Calu3 (cell line): ENCODE measurements around the gene ARL4D. TPM values are rescaled to one million over a fixed set of nuclear protein-coding genes. Genes with fewer than 3 reads are reported as not detected.

ENCODE experiments used
- BruUV-seq: library from RNA; stranded (reverse); fragments of 400-500 nt; replicated peaks from 2 replicates; lab custom pipeline; 2021; lab: Mats Ljungman, UMichigan
- CTCF ChIA-PET: fragments of 300-600 bp; sonication (Branson Sonifier 250); formaldehyde crosslinking; loops from one replicate; lab custom pipeline; 2022; ENCODE audit warnings: antibody characterized with exemption; lab: Charles Lee
- DNase-seq: peaks from one replicate; pipeline ENCODE4 v3.0.0; 2022
- H3K27ac Mint-ChIP-seq: one replicate; pipeline ENCODE4 v1.8.0; 2022; ENCODE audit warnings: mixed read lengths; ENCODE audit not compliant: unreplicated experiment
- H3K27me3 Mint-ChIP-seq: one replicate; pipeline ENCODE4 v1.8.0; 2022; ENCODE audit warnings: mixed read lengths; ENCODE audit not compliant: unreplicated experiment
- H3K36me3 Mint-ChIP-seq: one replicate; pipeline ENCODE4 v1.8.0; 2022; ENCODE audit warnings: mild to moderate bottlenecking, moderate library complexity, mixed read lengths; ENCODE audit not compliant: insufficient read depth, unreplicated experiment
- H3K4me1 Mint-ChIP-seq: one replicate; pipeline ENCODE4 v1.8.0; 2022; ENCODE audit warnings: mild to moderate bottlenecking, low read depth, mixed read lengths; ENCODE audit not compliant: unreplicated experiment
- H3K4me3 Mint-ChIP-seq: one replicate; pipeline ENCODE4 v1.8.0; 2022; ENCODE audit warnings: mild to moderate bottlenecking, low read depth, moderate library complexity, mixed read lengths; ENCODE audit not compliant: unreplicated experiment
- H3K9me3 Mint-ChIP-seq: one replicate; pipeline ENCODE4 v1.8.0; 2022; ENCODE audit warnings: low read depth, mixed read lengths; ENCODE audit not compliant: unreplicated experiment
- intact Hi-C: fragments of 100-400 bp; cut with micrococcal nuclease; formaldehyde crosslinking; loops from one replicate; pipeline ENCODE4 v1.10.0; 2022; ENCODE audit not compliant: unreplicated experiment
- total RNA-seq: library from RNA; stranded (reverse); gene quantifications from 2 replicates; pipeline ENCODE4 v1.2.3, GENCODE V29; 2022
- TF ChIP-seq, protein P1 (sequence below): fragments of 200-600 bp; IDR thresholded peaks from one replicate; pipeline ENCODE4 v1.8.0; 2022; ENCODE audit warnings: antibody characterized with exemption; ENCODE audit not compliant: unreplicated experiment

The ARL4D gene
- total RNA-seq, 1 experiment from 2014 or later, result 3.4 TPM

DNA sequence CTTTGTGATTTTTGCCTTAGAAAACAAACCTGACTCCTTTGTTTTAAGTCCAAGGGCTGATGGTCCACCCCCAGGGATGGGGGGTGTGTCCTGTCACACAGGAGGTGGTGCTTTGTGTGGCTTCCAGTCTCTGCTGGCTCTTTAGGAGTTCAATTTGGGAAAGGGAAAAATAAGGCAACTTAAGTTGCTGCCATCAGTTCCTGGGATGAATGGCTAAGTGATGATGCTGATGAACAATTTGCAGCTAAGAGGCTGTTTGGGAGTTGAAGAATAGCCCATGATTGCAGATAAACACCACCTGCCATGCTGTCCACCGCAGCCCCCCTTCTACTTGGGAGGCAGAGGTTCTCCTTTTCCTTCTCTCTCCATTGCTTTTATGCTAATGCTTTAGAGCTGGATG is 40.2 kb downstream of the ARL4D start:
- H3K27me3 Mint-ChIP-seq, result no peaks in the 10 kb centered on the region
- no peaks in the 10 kb centered on the region for H3K36me3 Mint-ChIP-seq
- intact Hi-C loops, result no loop called here
- H3K4me3 Mint-ChIP-seq, result no peak overlapping the region
- CTCF ChIA-PET, result interaction anchor here (0.7 kb wide), 1 partner anchor 869 kb away, joined by 3 read pairs; no protein-coding TSS in a partner anchor
- no TSS peak for BruUV-seq
- H3K9me3 Mint-ChIP-seq, result no peaks in the 10 kb centered on the region
- no peak for DNase-seq
- H3K27ac Mint-ChIP-seq, result no peak overlapping the region
- TF ChIP-seq, protein P1, sequence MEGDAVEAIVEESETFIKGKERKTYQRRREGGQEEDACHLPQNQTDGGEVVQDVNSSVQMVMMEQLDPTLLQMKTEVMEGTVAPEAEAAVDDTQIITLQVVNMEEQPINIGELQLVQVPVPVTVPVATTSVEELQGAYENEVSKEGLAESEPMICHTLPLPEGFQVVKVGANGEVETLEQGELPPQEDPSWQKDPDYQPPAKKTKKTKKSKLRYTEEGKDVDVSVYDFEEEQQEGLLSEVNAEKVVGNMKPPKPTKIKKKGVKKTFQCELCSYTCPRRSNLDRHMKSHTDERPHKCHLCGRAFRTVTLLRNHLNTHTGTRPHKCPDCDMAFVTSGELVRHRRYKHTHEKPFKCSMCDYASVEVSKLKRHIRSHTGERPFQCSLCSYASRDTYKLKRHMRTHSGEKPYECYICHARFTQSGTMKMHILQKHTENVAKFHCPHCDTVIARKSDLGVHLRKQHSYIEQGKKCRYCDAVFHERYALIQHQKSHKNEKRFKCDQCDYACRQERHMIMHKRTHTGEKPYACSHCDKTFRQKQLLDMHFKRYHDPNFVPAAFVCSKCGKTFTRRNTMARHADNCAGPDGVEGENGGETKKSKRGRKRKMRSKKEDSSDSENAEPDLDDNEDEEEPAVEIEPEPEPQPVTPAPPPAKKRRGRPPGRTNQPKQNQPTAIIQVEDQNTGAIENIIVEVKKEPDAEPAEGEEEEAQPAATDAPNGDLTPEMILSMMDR, result no peak
- peaks cover 27% of the 10 kb centered on the region for H3K4me1 Mint-ChIP-seq

DNA sequence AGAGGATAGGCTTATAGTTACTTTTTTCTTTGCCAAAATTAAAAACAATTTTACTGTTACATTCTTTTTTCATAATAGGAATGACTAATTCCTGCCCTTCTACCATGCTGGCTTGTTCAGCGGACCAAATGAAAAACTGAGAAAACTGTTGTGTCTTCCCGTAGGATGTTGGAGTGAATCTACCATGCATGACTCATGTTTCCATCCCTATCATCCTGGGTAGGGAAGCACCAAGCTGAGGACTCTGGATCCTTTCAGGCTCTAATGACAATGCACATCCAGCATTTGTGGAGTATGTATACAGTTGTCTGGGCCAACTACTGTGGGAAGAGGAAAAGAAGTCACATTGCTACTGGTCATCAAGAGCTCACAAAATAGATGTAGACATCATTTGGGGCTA is 43.9 kb downstream of the ARL4D start:
- TF ChIP-seq, protein P1, result no peak
- no peaks in the 10 kb centered on the region for H3K36me3 Mint-ChIP-seq
- no peak for DNase-seq
- H3K27me3 Mint-ChIP-seq, result no peaks in the 10 kb centered on the region
- H3K4me3 Mint-ChIP-seq, result no peak overlapping the region
- intact Hi-C loops, result no loop called here
- H3K27ac Mint-ChIP-seq, result no peak overlapping the region
- CTCF ChIA-PET, result interaction anchor here (0.6 to 1.1 kb wide), 2 partner anchors 30 to 988 kb away, joined by 3 to 4 read pairs; no protein-coding TSS in a partner anchor
- no TSS peak for BruUV-seq
- H3K4me1 Mint-ChIP-seq, result peaks cover 12% of the 10 kb centered on the region
- H3K9me3 Mint-ChIP-seq, result no peaks in the 10 kb centered on the region

DNA sequence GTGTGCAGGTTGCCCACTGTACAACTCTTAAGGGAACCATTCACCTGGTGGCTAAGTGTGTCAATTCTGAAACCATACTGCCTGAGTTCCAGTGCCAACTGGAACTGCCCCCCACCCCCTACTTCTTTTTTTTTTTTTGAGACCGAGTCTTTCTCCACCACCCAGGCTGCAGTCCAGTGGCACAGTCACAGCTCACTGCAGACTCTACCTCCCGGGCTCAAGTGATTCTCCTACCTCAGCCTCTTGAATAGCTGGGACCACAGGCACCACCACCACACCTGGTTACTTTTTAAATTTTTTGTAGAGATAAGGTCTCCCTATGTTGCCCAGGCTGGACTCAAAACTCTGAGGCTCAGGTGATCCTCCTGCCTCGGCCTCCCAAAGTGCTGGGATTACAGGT is 44.6 kb downstream of the ARL4D start:
- no peaks in the 10 kb centered on the region for H3K36me3 Mint-ChIP-seq
- no peaks in the 10 kb centered on the region for H3K9me3 Mint-ChIP-seq
- peaks cover 12% of the 10 kb centered on the region for H3K4me1 Mint-ChIP-seq
- TF ChIP-seq, protein P1, result no peak
- BruUV-seq, result no TSS peak
- no peaks in the 10 kb centered on the region for H3K27me3 Mint-ChIP-seq
- no peak for DNase-seq
- H3K4me3 Mint-ChIP-seq, result no peak overlapping the region
- CTCF ChIA-PET, result interaction anchor here (0.6 kb wide), 1 partner anchor 987 kb away, joined by 3 read pairs; no protein-coding TSS in a partner anchor
- intact Hi-C loops, result no loop called here
- no peak overlapping the region for H3K27ac Mint-ChIP-seq

DNA sequence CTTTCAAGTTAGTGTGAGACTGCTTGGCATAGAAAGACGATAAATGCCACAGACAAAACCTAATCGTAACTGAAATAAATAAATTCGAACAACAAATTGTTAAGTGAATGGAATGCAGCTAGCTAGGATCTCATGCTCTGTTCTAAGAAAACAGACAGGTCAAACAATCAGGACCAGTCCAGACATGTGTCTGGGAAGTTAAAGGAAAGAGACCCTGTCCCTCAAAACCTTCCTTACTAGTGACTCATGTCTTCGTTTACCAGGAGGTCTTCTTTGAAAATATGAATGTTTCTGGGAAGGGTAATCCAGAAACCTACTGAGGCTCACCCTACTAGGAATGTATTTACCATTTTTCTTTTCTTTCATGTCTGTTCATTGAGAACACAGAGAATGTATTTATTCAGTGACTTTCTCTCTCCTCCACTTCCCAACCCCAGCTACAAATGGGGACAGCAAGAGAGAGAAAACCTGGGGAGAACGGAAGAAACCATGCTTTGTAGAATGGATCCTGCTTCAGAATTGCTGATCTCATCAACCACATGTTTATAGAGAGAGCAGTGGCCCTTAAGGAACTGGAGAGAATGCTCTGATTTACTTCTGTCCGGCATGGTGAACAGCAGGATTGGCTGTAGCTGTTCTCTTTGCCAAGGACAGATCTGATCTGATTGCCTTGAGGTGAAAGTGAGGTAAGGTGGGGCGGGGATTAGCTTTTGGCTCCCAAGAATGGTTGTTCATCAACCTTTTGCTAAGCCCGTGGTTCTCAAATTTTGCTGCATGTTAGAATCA is 45.6 kb downstream of the ARL4D start:
- Mint-ChIP-seq H3K27me3 (no peaks in the 10 kb centered on the region), H3K36me3 (no peaks in the 10 kb centered on the region), H3K9me3 (no peaks in the 10 kb centered on the region), H3K4me1 (peaks cover 18% of the 10 kb centered on the region), H3K27ac (no peak overlapping the region), H3K4me3 (no peak overlapping the region)
- intact Hi-C loops, result no loop called here
- DNase-seq, result no peak
- CTCF ChIA-PET, result no interaction called here
- TF ChIP-seq, protein P1, result no peak
- no TSS peak for BruUV-seq
